ENCODE results near the gene RAC3.
A peak's percentile ranks its signal among the peaks of the same experiment; 100 is the strongest.

RAC3 gene

DNA sequence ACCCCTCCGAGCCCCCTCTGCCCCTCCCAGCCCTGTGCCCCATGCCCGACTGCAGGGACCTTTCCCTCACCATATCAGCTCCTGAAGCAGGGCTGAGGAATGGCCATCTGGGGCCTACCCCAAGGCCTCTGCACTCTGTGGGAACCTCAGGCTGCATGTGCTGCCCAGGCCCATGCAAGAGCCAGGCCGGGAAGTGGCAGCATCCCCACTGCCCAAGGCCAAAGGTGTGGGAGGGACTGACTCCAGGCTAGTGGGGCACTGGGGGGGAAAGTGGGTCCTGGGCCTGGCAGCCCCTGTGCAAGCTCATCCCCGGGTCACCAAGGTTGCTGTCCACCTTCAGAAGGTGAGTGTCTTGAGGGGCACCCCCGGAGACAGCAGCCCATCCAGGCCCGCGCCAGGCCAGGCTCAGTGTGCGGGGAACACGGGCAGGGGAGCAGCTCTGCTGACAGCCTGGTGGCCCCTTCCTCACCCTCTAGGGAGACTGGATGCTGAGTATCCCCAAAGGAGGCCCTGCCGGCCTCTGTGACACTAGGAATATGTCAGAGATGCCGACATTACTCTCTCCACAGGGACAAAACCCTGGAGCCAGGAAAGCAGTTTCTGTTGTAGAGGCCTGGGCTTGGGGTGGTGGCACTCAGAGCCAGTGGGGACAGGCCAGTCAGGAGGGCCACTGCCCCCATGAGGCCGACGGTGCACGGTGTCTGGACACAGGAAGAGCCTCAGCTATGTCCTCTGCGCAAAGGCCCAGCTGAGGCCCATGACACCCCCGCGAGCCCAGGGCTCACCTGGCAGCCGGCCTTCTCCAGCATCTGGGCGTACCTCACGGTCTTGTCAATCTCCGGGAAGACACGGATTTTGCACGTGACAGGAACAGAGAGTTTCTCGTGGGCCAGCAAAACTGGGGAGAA lies 30.9 kb downstream of the RAC3 start:
- H3K9me3 ChIP-seq (ENCODE audit: insufficient read depth, low read length), result no peaks in the 10 kb centered on the region
- no peaks in the 10 kb centered on the region for H3K36me3 ChIP-seq (ENCODE audit: low read length)
- no peak for TF ChIP-seq EZH2phosphoT487 (conservative IDR thresholded peaks at IDR 0.05; ENCODE audit: low read length)
- no peak for TF ChIP-seq CTCF (IDR thresholded peaks at IDR 0.05; ENCODE audit: insufficient read depth, low read length, poor library complexity, severe bottlenecking)
- peaks cover 8% of the 10 kb centered on the region; the same call in 1 of the 2 replicates for H3K79me2 ChIP-seq (ENCODE audit: insufficient read depth, low read length)
- H3F3A ChIP-seq (ENCODE audit: insufficient read depth), result no peaks in the 10 kb centered on the region
- H2AFZ ChIP-seq (ENCODE audit: low read depth, low read length, severe bottlenecking), result no peak overlapping the region
- no peak overlapping the region for H3K4me2 ChIP-seq (ENCODE audit: low read depth, low read length, poor library complexity, severe bottlenecking)
- no peaks in the 10 kb centered on the region for H3K27me3 ChIP-seq (ENCODE audit: low read length)
- no peak overlapping the region for H3K9ac ChIP-seq (ENCODE audit: low read length)
- no peaks in the 10 kb centered on the region for H3K9me2 ChIP-seq (replicated peaks; ENCODE audit: insufficient read depth, low read length)
- H3K27ac ChIP-seq (ENCODE audit: low read depth, low read length), result no peak overlapping the region
- no peak overlapping the region for H3K4me3 ChIP-seq (ENCODE audit: insufficient read depth, low read length, poor library complexity, severe bottlenecking)
- H4K20me1 ChIP-seq (ENCODE audit: low read depth, low read length), result no peaks in the 10 kb centered on the region

- no peaks in the 10 kb centered on the region for H3K9me3 ChIP-seq (ENCODE audit: insufficient read depth, low read length)
- H3K4me2 ChIP-seq (ENCODE audit: low read depth, low read length, poor library complexity, severe bottlenecking), result no peak overlapping the region
- no peak overlapping the region for H3K4me3 ChIP-seq (ENCODE audit: insufficient read depth, low read length, poor library complexity, severe bottlenecking)
- no peak for TF ChIP-seq CTCF (IDR thresholded peaks at IDR 0.05; ENCODE audit: insufficient read depth, low read length, poor library complexity, severe bottlenecking)
- TF ChIP-seq EZH2phosphoT487 (conservative IDR thresholded peaks at IDR 0.05; ENCODE audit: low read length), result no peak
- peaks cover 8% of the 10 kb centered on the region; the same call in 1 of the 2 replicates for H3K79me2 ChIP-seq (ENCODE audit: insufficient read depth, low read length)
- no peak overlapping the region for H3K9ac ChIP-seq (ENCODE audit: low read length)
- H3K27ac ChIP-seq (ENCODE audit: low read depth, low read length), result no peak overlapping the region
- no peaks in the 10 kb centered on the region for H3F3A ChIP-seq (ENCODE audit: insufficient read depth)
- no peaks in the 10 kb centered on the region for H3K9me2 ChIP-seq (replicated peaks; ENCODE audit: insufficient read depth, low read length)
- no peak overlapping the region for H2AFZ ChIP-seq (ENCODE audit: low read depth, low read length, severe bottlenecking)
- no peaks in the 10 kb centered on the region for H3K36me3 ChIP-seq (ENCODE audit: low read length)
- no peaks in the 10 kb centered on the region for H4K20me1 ChIP-seq (ENCODE audit: low read depth, low read length)
- H3K27me3 ChIP-seq (ENCODE audit: low read length), result no peaks in the 10 kb centered on the region
Measured at GRCh38 chr17:82062984-82063368, 31.5 kb downstream of the RAC3 start.

GRCh38 chr17:82063424-82064415 lies 32.2 kb downstream of the RAC3 start:
- Histone ChIP-seq H2AFZ (ENCODE audit: low read depth, low read length, severe bottlenecking) (no peak overlapping the region), H3K4me3 (ENCODE audit: insufficient read depth, low read length, poor library complexity, severe bottlenecking) (no peak overlapping the region)

More at GRCh38 chr17:82063424-82064415, 32.2 kb downstream of the RAC3 start:
- no peaks in the 10 kb centered on the region for H3F3A ChIP-seq (ENCODE audit: insufficient read depth)
- peak overlapping the region; percentile 62 for H3K4me2 ChIP-seq (ENCODE audit: low read depth, low read length, poor library complexity, severe bottlenecking)
- peak overlapping the region; percentile 92 for H3K9ac ChIP-seq (ENCODE audit: low read length)
- H3K9me3 ChIP-seq (ENCODE audit: insufficient read depth, low read length), result no peaks in the 10 kb centered on the region
- H3K79me2 ChIP-seq (ENCODE audit: insufficient read depth, low read length), result peaks cover 8% of the 10 kb centered on the region; the same call in 1 of the 2 replicates
- H3K27ac ChIP-seq (ENCODE audit: low read depth, low read length), result peak overlapping the region; percentile 39; the same call in 1 of the 2 replicates
- no peaks in the 10 kb centered on the region for H4K20me1 ChIP-seq (ENCODE audit: low read depth, low read length)
- no peaks in the 10 kb centered on the region for H3K36me3 ChIP-seq (ENCODE audit: low read length)
- no peaks in the 10 kb centered on the region for H3K9me2 ChIP-seq (replicated peaks; ENCODE audit: insufficient read depth, low read length)
- TF ChIP-seq EZH2phosphoT487 (conservative IDR thresholded peaks at IDR 0.05; ENCODE audit: low read length) (no peak), CTCF (IDR thresholded peaks at IDR 0.05; ENCODE audit: insufficient read depth, low read length, poor library complexity, severe bottlenecking) (no peak)
- no peaks in the 10 kb centered on the region for H3K27me3 ChIP-seq (ENCODE audit: low read length)
